ENCODE data around the gene STK32C. TPM values are rescaled to one million over a fixed set of nuclear protein-coding genes. Genes with fewer than 3 reads are reported as not detected.
A peak's percentile ranks its signal among the peaks of the same experiment; 100 is the strongest.

Gene STK32C
- total and polyA plus RNA-seq, 8 donors = 9.9 to 18.2 (median 11.6) TPM

GRCh38 chr10:132183046-132183445 lies 124.7 kb downstream of the STK32C start:
- Histone ChIP-seq H3K27me3 (peaks cover 31 to 83% of the 10 kb centered on the region in 2 donors), H3K4me1 (peaks cover 4 to 23% of the 10 kb centered on the region in 2 donors), H3K9me3 (no peaks in the 10 kb centered on the region), H3K27ac (no peak overlapping the region), H3K4me3 (no peak overlapping the region), H3K36me3 (no peaks in the 10 kb centered on the region)
- DNase-seq = no peak
- intact Hi-C loops (cut with DNase I) = no loop called here
- no peak for ATAC-seq
- TF ChIP-seq CTCF (IDR thresholded peaks at IDR 0.05) = no peak

- intact Hi-C loops (cut with DNase I) = no loop called here
- DNase-seq (no peak), ATAC-seq (no peak)
- Histone ChIP-seq H3K36me3 (no peaks in the 10 kb centered on the region), H3K27me3 (peaks cover 27 to 83% of the 10 kb centered on the region in 2 donors), H3K27ac (no peak overlapping the region), H3K4me3 (no peak overlapping the region), H3K4me1 (peaks cover 1 to 21% of the 10 kb centered on the region in 2 donors), H3K9me3 (no peaks in the 10 kb centered on the region)
- no peak for TF ChIP-seq CTCF (IDR thresholded peaks at IDR 0.05)
Observed at GRCh38 chr10:132182591-132182990, 125.2 kb downstream of the STK32C start.

GRCh38 chr10:132181691-132182425 lies 125.9 kb downstream of the STK32C start:
- peak in 1 of 4 donors; percentile 69 for DNase-seq
- no peak for TF ChIP-seq CTCF (IDR thresholded peaks at IDR 0.05)

GRCh38 chr10:132180736-132181135 lies 127.0 kb downstream of the STK32C start:
- peaks cover 11 to 83% of the 10 kb centered on the region in 2 donors for H3K27me3 ChIP-seq
- no peak overlapping the region for H3K4me3 ChIP-seq
- H3K27ac ChIP-seq = no peak overlapping the region
- intact Hi-C loops (cut with DNase I) = no loop called here
- no peak for ATAC-seq
- no peaks in the 10 kb centered on the region for H3K9me3 ChIP-seq
- no peak for TF ChIP-seq CTCF (IDR thresholded peaks at IDR 0.05)
- no peaks in the 10 kb centered on the region for H3K36me3 ChIP-seq
- no peak for DNase-seq
- H3K4me1 ChIP-seq = peaks cover 0 to 5% of the 10 kb centered on the region in 2 donors

More at GRCh38 chr10:132181691-132182425, 125.9 kb downstream of the STK32C start:
- H3K4me3 ChIP-seq = no peak overlapping the region
- no peak for ATAC-seq
- no peaks in the 10 kb centered on the region for H3K9me3 ChIP-seq
- intact Hi-C loops (cut with DNase I) = no loop called here
- no peaks in the 10 kb centered on the region for H3K36me3 ChIP-seq
- H3K27ac ChIP-seq = no peak overlapping the region
- H3K27me3 ChIP-seq = peaks cover 19 to 83% of the 10 kb centered on the region in 2 donors
- peaks cover 0 to 14% of the 10 kb centered on the region in 2 donors for H3K4me1 ChIP-seq

GRCh38 chr10:132179551-132180392 lies 128.0 kb downstream of the STK32C start:
- DNase-seq (no peak), ATAC-seq (peak; percentile 63)
- H3K27ac ChIP-seq = no peak overlapping the region
- intact Hi-C loops (cut with DNase I) = no loop called here
- H3K4me1 ChIP-seq = no peaks in the 10 kb centered on the region
- no peak overlapping the region for H3K4me3 ChIP-seq
- peaks cover 1 to 80% of the 10 kb centered on the region in 2 donors for H3K27me3 ChIP-seq
- no peak for TF ChIP-seq CTCF (IDR thresholded peaks at IDR 0.05)
- no peaks in the 10 kb centered on the region for H3K9me3 ChIP-seq
- H3K36me3 ChIP-seq = no peaks in the 10 kb centered on the region

All from left lung (tissue), 10 donors.